GM19372 (cell line): Measurements from ENCODE around the gene USP32.
"Not testable (repeated sequence)": the region's sequence is repeated elsewhere in the genome, so short reads cannot be mapped to it uniquely, and the experiment has no call there.

ENCODE experiments used
- ATAC-seq: cut with Tn5 transposase; IDR thresholded peaks from one replicate; pipeline ENCODE4 v1.9.1; 2021; ENCODE audit warnings: mild to moderate bottlenecking, low read depth, moderate library complexity; ENCODE audit not compliant: unreplicated experiment

USP32 gene

GRCh38 chr17:60188759-60189158, 203.2 kb downstream of the USP32 start:
- no peak for ATAC-seq

GRCh38 chr17:60186846-60187745, 204.8 kb downstream of the USP32 start:
- ATAC-seq = not testable (repeated sequence)

- not testable (repeated sequence) for ATAC-seq
These were observed 205.6 kb downstream of the USP32 start for GRCh38 chr17:60186372-60186771.

GRCh38 chr17:60180380-60180779, 211.6 kb downstream of the USP32 start:
- ATAC-seq = not testable (repeated sequence)

GRCh38 chr17:60178180-60178579, 213.8 kb downstream of the USP32 start:
- ATAC-seq = not testable (repeated sequence)

- not testable (repeated sequence) for ATAC-seq
These were observed 215.2 kb downstream of the USP32 start for GRCh38 chr17:60176763-60177162.

GRCh38 chr17:60174767-60175166, 217.2 kb downstream of the USP32 start:
- not testable (repeated sequence) for ATAC-seq

- no peak for ATAC-seq
These were observed 217.9 kb downstream of the USP32 start for GRCh38 chr17:60174035-60174434.

- no peak for ATAC-seq
These were observed 218.6 kb downstream of the USP32 start for GRCh38 chr17:60173304-60173819.

GRCh38 chr17:60171753-60172079, 220.2 kb downstream of the USP32 start:
- no peak for ATAC-seq

- no peak for ATAC-seq
These were observed 220.8 kb downstream of the USP32 start for GRCh38 chr17:60170835-60171752.

GRCh38 chr17:60169921-60170817, 221.8 kb downstream of the USP32 start:
- no peak for ATAC-seq

- ATAC-seq = no peak
These were observed 223.3 kb downstream of the USP32 start for GRCh38 chr17:60168654-60169053.

- ATAC-seq = no peak
These were observed 224.7 kb downstream of the USP32 start for GRCh38 chr17:60167065-60167741.

- ATAC-seq = no peak
These were observed 226.0 kb downstream of the USP32 start for GRCh38 chr17:60165971-60166370.

GRCh38 chr17:60165223-60165622, 226.7 kb downstream of the USP32 start:
- no peak for ATAC-seq

GRCh38 chr17:60164697-60165096, 227.2 kb downstream of the USP32 start:
- no peak for ATAC-seq

GRCh38 chr17:60164164-60164563, 227.8 kb downstream of the USP32 start:
- no peak for ATAC-seq

- ATAC-seq = no peak
These were observed 228.7 kb downstream of the USP32 start for GRCh38 chr17:60163108-60163784.
